ENCODE measurements around the gene HS3ST3A1.

GRCh38 chr17:13491491-13491890 lies 110.2 kb downstream of the HS3ST3A1 start:
- TF ChIP-seq CTCF (IDR thresholded peaks at IDR 0.05; ENCODE audit: poor library complexity), result no peak
- TF ChIP-seq EZH2 (IDR thresholded peaks at IDR 0.05; ENCODE audit: borderline replicate concordance), result no peak
- TF ChIP-seq EZH2phosphoT487 (IDR thresholded peaks at IDR 0.05; ENCODE audit: low read depth, severe bottlenecking, unreplicated experiment), result no peak
